Fibroblast of upper back skin (primary cell): ENCODE results near the gene MAPT.

Experiments used
- DNase-seq: peaks from one replicate; pipeline ENCODE4 v3.0.0-alpha.2; 2013

MAPT gene

DNA sequence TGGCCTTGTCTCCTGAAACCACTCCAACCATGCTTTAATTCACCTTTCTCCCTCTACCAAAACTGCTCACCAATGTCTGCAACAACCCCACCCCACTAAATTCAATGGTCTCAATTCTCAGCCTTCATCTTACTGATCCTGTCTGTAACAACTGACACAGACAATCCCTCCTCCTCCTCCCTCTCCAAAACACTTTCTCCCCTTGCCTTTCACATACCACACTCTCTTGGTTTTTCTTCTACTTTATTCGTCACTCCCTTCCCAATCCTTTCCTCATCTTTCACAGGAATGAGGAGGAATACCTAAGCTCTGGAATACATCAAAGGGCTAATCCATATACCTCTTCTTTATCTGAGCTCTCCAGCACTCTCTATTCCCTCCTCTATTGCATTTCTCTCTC is 170.1 kb downstream of the MAPT start:
- no peak for DNase-seq

DNA sequence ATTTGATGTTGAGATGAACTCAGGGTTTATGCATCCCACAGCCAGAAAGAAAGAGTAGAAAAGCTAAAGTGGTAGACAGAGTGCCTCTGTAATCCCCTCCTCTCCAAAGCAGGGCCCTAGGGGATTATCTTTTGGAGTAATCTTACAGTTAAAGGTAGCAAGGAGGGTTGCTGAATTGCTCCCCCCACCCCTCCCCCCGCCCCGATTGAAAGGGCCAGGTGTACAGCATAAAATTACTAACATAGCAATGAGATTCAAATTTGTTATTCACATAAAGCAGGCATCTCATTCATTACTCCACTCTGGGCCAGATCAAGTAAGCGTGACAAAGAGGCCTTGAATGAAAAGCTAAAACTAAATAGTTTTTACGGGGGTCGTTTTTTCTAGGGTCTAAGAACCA is 177.4 kb downstream of the MAPT start:
- DNase-seq = no peak

DNA sequence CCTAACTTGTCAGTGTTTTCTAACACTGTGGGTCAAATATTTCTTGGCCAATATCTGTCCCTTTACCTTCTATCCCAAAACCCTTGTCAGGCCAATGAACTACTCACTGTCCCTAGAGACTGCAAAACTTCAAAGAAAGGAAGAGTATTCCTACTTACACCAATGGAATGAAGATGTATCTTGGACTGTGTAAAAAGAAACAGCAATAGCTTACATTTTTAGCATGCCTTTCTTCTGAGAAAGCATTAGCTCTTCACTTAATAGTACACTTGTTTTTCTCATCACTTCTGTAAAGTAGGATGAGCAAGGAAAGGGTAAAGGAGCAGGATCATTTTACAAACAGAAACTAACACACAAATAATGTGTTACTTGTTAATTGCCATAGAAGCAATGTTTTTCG is 178.6 kb downstream of the MAPT start:
- DNase-seq = peak; percentile 76

DNA sequence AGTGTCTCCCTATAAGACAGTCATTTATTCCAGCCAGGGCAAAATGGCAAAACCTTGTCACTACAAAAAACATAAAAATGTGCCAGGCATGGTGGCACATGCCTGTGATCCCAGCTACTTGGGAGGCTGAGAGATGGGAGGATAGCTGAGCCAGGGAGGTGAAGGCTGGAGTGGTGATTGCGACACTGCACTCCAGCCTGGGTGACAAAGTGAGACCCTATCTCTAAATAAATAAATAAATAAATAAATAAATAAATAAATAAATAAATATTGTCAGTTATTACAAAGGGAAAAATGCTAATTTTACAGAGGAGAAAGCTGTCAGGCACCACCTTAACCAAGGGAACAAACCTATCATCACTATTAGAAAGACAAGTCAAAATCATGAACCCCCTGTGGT is 180.2 kb downstream of the MAPT start:
- no peak for DNase-seq
